Neural cell (in vitro differentiated cells): Measurements from ENCODE around the gene TMPRSS4.

ENCODE experiments used
- TAF1 ChIP-seq: IDR thresholded peaks from 2 replicates; pipeline ENCODE4 v1.6.1; 2012; ENCODE audit warnings: low read depth
- TF ChIP-seq, protein P1 (sequence below): fragments of 450-650 bp; IDR thresholded peaks from 2 replicates; pipeline ENCODE4 v1.5.1; 2014; ENCODE audit warnings: antibody characterized with exemption, mild to moderate bottlenecking, moderate library complexity; ENCODE audit not compliant: poor library complexity, severe bottlenecking

DNA sequence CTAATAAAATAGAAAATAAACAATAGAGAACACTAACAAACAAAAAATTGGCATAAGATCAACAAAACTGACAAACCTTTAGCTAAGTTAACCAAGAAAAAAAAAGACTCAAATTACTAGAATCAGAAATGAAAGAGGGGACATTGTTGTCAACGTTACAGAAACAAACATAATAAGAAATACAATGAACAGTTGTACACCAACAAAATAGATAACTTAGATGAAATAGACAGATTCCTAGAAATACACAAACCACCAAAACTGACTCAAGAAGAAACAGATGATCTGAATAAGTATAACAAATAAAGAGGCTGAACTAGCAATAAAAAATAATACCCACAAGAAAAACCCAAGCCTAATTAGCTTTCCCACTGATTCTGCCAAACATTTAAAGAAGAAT, 34.7 kb upstream of the TMPRSS4 start:
- no peak for TF ChIP-seq TAF1
- TF ChIP-seq, protein P1, sequence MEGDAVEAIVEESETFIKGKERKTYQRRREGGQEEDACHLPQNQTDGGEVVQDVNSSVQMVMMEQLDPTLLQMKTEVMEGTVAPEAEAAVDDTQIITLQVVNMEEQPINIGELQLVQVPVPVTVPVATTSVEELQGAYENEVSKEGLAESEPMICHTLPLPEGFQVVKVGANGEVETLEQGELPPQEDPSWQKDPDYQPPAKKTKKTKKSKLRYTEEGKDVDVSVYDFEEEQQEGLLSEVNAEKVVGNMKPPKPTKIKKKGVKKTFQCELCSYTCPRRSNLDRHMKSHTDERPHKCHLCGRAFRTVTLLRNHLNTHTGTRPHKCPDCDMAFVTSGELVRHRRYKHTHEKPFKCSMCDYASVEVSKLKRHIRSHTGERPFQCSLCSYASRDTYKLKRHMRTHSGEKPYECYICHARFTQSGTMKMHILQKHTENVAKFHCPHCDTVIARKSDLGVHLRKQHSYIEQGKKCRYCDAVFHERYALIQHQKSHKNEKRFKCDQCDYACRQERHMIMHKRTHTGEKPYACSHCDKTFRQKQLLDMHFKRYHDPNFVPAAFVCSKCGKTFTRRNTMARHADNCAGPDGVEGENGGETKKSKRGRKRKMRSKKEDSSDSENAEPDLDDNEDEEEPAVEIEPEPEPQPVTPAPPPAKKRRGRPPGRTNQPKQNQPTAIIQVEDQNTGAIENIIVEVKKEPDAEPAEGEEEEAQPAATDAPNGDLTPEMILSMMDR: no peak
